ENCODE results near the gene EDEM3.

- no peak for TF ChIP-seq JUND (IDR thresholded peaks at IDR 0.05)
- TF ChIP-seq CTCF (IDR thresholded peaks at IDR 0.05; ENCODE audit: low read depth, low read length, missing input control) = no peak
- no peak for TF ChIP-seq NR2F2 (IDR thresholded peaks at IDR 0.05)
- TF ChIP-seq, protein P1, sequence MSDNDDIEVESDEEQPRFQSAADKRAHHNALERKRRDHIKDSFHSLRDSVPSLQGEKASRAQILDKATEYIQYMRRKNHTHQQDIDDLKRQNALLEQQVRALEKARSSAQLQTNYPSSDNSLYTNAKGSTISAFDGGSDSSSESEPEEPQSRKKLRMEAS (IDR thresholded peaks at IDR 0.05) = no peak
- no peak for TF ChIP-seq GABPA (IDR thresholded peaks at IDR 0.05 in 1 of 2, conservative IDR thresholded peaks at IDR 0.05 in 1 of 2)
- no peak for TF ChIP-seq RXRA (IDR thresholded peaks at IDR 0.05)
- no peak for TF ChIP-seq YY1 (IDR thresholded peaks at IDR 0.05)
- no peak for TF ChIP-seq SP1 (IDR thresholded peaks at IDR 0.05)
- TF ChIP-seq, protein P2, sequence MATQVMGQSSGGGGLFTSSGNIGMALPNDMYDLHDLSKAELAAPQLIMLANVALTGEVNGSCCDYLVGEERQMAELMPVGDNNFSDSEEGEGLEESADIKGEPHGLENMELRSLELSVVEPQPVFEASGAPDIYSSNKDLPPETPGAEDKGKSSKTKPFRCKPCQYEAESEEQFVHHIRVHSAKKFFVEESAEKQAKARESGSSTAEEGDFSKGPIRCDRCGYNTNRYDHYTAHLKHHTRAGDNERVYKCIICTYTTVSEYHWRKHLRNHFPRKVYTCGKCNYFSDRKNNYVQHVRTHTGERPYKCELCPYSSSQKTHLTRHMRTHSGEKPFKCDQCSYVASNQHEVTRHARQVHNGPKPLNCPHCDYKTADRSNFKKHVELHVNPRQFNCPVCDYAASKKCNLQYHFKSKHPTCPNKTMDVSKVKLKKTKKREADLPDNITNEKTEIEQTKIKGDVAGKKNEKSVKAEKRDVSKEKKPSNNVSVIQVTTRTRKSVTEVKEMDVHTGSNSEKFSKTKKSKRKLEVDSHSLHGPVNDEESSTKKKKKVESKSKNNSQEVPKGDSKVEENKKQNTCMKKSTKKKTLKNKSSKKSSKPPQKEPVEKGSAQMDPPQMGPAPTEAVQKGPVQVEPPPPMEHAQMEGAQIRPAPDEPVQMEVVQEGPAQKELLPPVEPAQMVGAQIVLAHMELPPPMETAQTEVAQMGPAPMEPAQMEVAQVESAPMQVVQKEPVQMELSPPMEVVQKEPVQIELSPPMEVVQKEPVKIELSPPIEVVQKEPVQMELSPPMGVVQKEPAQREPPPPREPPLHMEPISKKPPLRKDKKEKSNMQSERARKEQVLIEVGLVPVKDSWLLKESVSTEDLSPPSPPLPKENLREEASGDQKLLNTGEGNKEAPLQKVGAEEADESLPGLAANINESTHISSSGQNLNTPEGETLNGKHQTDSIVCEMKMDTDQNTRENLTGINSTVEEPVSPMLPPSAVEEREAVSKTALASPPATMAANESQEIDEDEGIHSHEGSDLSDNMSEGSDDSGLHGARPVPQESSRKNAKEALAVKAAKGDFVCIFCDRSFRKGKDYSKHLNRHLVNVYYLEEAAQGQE (IDR thresholded peaks at IDR 0.05) = no peak
- TF ChIP-seq ATF3 (IDR thresholded peaks at IDR 0.05) = no peak
- TF ChIP-seq EGR1 (IDR thresholded peaks at IDR 0.05; ENCODE audit: low read depth in 2 of 2) = no peak
These were observed 107.8 kb downstream of the EDEM3 start for GRCh38 chr1:184646824-184647223.

All from liver (tissue), 3 donors.